LoVo (cell line): ENCODE data around the gene ATG16L2.

Experiments used
- DNase-seq: peaks from one replicate; pipeline ENCODE4 v3.0.0-alpha.2; 2016; ENCODE audit warnings: low spot score

Gene ATG16L2, protein sequence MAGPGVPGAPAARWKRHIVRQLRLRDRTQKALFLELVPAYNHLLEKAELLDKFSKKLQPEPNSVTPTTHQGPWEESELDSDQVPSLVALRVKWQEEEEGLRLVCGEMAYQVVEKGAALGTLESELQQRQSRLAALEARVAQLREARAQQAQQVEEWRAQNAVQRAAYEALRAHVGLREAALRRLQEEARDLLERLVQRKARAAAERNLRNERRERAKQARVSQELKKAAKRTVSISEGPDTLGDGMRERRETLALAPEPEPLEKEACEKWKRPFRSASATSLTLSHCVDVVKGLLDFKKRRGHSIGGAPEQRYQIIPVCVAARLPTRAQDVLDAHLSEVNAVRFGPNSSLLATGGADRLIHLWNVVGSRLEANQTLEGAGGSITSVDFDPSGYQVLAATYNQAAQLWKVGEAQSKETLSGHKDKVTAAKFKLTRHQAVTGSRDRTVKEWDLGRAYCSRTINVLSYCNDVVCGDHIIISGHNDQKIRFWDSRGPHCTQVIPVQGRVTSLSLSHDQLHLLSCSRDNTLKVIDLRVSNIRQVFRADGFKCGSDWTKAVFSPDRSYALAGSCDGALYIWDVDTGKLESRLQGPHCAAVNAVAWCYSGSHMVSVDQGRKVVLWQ

DNA sequence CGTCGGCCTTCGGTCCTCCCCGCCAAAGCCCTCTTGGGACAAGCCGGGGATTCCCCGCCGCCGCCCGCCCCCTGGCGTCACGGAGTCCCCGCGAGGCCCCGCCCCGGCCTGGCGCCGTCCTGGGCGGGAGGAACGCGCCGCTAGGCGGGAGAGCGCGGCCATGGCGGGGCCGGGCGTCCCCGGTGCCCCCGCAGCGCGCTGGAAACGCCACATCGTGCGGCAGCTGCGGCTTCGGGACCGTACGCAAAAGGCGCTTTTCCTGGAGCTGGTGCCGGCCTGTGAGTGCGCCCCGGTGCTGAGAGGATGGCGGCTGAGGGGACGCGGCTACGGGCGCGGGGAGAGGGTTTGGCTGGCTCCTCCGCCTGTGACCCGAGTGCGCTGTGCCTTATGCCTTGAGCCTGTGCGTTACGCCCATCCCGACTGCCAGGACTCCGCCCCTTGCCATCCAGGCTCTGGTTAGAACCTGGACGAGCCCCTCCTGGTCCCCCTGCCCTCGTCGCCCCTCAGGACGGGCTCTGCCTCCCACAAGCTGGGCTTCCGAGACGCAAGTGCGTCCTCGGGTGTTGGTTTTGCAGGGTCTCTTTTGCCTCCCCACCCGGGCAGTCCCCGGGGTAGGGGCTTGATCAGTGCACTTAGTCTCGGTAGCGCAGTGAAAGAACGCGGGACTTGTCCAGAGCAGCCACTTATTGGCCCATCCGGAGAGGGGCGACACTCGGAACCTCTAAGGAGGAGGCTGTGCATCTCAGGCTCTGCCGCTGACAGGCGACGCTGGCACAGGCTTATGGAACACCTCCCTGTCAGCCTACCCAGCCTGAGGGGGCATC, at the start of gene ATG16L2:
TSS of gene ATG16L2 (plus strand) at position 126 of the 824 bp plus-strand sequence. CDS start at position 161, 35 bp downstream.
- DNase-seq, result peak; percentile 89

DNA sequence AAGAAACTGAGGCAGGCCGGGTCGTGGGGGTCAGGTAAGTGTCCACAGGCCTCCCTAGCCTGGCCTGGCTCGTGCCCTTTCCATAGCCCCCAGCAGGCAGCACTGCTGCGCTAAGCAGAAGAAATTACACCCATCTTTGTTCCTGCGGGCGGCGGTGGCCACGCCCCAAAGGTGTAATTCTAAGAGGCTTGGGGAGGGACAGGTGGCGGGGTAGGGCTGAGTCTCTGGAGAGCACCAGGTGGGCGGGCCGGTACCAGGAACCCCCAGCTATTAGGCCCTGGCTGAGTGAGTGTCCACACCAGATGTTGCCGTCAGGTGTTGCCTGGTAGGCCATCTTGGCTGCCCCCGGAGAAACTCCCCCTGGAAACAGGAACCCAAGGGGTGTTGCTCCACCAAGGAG, 49.7 kb upstream of the ATG16L2 start:
- DNase-seq, result no peak

DNA sequence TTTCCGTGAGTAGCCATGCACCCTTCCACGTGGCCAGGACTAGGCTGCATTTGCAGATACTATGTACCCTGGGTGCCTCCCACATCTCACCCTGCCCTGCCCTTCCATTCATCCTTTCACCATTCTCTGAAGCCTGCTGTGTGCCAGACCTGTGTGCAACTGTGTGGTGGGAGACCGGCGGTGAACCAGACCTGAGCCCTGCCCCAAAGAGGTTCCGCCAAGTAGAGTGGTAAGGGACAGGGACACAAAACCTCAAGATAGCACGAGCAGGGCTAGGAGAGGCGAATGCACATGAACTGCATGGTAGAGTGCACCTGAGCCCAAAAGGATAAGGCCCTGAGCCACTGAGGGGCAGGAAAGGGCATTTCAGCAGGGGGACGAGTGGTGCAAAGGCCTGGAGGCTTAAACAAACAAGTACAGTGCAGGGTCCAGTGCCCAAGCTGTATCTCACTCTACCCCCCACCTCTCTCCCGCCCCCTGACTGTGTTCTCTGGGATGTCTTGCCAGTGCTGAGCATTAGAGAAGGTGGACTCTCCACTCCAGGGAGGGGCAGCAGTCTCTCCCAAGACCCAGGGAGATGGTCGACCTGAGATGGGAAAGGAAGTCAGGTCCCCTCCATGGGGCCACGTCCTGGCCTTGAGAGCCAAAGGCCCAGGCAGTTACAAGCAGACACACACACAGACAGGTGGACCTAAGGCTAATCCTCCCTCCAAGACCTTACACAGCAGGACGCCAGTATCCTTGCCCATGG, 47.9 kb upstream of the ATG16L2 start:
- no peak for DNase-seq

DNA sequence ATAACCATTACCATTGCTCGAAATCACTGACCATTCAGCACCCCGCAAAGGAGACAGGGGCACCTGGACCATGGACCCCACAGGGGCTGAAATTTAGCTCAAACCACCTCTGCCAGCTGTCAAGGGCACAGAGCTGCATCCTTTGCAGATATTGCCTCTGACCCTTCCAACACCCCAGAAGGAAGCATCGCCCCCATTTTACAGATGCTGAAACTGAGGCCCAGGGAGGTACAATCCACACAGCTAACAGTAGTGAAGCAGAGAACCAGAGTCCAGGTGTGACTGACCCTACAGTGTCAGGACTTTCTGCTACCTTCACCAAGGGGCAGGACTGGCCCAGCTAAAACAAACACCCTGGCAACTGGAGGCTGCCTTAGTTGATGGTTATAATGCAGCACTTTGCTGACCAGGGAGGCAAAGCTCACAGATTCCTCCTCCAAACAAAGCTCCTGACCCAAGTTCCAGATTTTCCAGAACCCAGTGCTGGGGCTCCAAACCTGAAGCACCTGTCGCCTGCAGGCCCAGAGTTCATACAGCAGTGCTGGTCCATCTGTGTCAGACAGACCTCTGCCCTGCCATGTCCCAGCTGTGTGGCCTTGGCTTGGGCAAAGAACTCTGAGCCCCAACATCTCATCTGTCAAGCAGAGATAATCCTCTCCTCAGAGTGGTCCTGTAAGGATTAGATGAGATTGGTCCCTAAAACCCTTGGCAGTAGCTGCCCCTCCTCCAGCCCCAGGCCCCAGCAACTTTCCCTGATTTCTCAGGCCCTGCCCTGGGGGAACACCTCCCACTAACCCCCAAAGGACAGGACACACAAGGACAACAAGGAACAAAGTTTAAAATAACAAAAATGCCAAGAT, 46.8 kb upstream of the ATG16L2 start:
- DNase-seq, result no peak

DNA sequence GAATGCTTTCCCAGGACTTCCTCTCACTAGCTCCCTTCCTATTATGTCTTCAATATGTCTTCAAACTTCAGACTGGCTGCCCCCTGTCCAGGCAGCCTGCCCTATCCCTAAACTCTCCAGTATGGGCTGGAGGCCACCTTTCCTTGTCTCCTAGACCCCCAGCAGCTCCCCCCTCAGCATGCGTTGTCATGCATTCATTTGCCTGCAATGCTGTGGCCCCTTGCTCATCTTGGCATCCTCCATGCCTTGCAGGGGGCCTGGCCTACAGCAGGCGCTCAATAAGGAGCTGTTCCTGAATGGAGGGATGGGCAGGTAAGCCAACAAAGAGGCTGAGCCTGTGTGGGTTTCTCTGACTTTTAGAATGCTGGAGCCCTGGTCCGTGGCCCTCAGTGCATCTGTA, 45.6 kb upstream of the ATG16L2 start:
- DNase-seq, result no peak

DNA sequence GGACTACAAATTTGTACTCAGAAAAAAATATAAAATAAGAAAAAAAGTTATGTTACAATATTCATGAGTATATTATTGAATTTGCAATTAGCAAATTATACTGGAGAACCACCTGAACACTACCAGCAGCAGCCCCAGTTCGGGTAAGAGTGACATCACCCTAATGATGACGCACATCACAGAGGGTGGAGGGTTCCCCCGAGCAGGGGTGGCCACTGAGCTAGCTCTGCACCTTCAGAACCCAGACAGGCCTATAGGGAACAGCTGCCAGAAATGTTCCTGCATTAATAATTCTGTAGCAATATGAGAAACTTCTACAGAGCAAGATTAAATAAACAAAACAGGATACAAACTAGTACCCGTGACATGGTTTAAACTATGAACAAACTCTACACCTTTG, 44.5 kb upstream of the ATG16L2 start:
- no peak for DNase-seq

DNA sequence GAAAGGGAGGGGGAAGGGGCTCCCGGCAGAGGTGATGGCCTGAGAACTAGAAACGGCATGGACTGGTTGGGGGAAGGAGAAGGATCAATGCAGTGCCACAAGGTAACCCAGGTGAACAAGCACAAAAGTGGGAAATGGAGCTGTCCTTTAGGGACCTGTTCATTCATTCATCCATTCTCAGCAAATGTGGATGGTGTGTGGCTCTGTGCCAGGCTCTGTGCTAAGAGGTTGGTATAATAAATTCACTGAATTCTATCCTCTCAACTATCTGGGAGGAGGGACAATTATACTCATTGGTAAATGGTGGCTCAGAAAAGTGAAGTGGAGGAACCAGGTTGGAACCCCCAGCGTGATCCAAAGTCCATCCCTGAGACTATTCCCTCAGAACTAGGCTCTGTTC, 43.4 kb upstream of the ATG16L2 start:
- no peak for DNase-seq

DNA sequence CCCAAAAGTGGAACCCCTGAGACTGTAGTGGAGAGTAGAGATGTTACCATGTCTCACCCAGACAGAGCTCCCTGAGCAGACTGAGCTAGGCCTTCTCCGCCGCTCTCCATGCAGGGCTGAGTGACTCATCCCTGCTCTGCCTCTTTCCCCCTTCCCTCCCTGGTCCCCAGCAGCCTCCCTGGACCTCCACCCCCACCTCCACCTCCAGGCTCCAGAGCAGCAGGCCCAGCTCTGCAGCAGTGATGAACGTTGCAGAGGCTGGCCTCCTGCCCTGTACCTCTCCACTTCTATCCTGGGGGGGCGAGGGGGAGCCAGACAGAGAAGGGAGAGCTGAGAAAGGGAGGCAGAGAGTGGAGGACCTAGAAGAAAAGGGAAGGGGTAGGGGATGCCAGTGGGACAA, 42.7 kb upstream of the ATG16L2 start:
- no peak for DNase-seq

DNA sequence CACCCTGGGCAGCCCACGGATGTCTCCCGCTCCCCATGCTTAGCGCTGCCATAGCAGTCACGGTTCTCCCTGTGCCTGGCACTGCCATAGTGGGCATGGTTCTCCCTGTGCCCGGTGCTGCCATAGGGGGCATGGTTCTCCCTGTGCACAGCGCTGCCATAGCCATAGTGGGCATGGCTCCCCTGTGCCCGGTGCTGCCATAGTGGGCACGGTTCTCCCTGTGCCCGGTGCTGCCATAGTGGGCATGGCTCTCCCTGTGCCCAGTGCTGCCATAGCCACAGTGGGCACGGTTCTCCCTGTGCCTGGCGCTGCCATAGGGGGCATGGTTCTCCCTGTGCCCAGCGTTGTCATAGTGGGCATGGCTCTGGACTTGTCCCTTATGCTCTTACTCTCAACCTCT, 42.2 kb upstream of the ATG16L2 start:
- no peak for DNase-seq

DNA sequence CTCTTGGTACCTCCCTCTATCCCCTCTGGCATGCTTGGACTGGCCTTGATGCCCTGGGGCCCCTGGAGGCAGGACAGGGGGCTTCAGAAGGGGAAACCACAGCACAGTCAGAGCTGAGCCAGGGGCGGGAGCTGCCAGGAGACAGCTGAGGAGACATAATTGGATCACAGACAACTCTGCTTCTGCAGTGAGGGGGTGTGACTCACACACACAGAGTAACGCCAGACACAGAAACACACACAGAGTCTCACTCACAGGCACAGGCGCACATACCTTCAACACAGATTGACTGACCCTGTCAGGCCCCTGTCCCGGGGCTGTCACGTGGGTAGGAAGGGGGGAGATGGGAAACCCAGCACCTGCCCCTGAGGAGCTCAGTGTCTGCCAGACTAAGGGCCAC, 40.9 kb upstream of the ATG16L2 start:
- DNase-seq, result no peak

DNA sequence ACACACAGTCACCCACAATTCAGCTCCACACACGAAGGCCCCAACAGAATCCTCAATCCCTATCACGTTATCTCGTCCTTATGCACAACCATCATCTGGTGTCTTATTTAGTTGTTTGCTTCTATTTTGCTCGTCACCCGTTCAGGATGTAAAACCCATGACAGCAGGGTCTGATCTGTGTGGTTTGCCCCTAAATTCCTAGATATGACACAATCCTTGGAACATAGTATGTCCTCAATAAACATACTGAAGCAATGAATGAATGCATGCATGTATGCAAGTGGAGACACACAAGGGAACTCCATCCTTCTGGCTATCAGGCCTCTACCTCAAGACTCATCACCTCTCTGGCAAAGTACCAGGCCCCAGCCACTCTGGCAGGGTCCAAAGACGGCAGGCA, 40.5 kb upstream of the ATG16L2 start:
- no peak for DNase-seq

DNA sequence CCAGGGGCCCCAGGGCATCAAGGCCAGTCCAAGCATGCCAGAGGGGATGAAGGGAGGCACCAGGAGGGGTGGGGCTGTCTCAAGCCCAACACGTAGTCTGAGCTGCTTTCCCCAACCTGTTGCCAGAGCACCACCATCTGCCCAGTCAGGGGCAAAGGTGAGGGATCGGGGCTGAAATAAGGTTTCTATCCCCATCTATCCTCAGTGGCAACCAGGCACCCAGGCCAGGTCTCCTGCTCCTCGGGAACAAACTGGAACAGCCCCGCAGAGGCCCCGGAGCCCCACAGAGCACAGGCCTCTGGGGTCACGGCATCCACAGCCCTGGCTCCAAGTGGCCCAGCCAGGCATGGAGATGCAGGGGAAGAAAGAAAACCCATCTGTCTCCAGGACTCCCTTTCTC, 39.7 kb upstream of the ATG16L2 start:
- DNase-seq, result no peak

DNA sequence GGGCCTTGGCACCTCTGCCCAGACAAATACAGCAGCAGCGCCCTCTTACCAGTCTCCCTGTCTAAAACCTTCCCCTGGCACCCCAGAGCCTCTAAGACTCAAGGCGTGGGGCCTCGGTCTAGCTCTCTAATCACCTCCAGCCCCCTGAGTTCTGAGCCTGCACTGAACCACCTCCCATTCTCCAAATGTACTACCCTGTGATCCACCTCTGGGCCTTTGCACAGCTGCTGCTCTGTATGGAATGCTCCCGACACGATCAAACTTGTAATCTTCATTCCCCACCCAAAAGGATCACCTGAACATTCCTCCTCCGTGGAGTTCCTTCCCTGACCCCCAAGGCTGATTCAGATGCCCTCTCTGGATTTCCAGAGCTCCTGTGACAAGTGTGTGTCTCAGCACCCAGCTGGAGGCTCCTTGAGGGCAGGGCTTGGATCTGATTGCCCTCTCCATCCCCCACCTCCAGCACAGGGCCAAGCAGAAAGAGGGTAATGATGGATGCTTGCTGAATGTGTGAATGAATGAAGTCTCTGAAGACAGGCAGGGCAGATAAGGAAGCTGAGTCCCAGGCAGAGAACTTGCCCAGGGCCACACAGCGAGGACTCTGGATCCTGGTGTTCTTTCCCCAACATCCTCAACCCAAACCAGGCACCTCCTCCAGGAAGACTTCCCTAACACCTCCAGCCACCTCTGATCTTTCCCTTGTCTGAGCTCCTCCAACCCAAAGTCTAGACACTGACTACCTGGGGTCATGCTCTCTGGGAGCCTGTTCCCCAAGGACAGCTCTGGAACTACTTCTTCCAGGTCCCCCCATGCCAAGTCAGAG, 38.7 kb upstream of the ATG16L2 start:
- no peak for DNase-seq

DNA sequence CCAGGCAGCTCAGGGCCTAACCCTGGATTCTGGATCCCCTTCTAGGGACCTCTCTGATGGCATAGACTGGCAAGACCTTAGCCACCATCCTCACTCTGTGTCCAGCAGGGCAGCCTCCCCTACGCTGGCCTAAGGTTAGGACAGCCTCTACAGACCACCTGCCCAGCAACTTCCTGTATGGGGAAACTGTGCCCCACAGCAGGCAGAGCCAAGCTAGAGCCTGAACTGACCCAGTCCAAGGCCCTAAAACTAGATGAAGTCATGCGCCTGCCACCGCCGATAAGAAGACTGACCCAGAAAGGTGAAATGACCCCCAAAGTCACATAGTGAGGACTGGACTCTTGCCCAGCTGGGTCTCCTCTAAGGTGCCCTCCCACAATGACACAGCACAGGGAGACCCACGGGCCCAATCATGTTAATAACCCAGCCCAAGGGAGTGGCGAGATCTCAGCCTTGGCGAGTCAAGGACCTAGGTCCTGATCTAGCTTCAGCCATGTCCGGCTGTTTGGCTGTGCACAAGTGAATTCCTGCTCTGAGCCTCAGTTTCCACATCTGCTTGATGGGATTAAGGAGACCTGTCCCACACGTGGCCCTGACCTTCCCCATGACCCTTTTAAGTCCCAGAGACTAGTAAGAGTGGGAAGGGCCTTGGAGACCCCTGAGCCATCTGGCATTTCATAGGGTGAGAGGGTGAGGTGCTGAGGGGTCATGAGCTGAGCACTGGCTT, 37.9 kb upstream of the ATG16L2 start:
- no peak for DNase-seq

DNA sequence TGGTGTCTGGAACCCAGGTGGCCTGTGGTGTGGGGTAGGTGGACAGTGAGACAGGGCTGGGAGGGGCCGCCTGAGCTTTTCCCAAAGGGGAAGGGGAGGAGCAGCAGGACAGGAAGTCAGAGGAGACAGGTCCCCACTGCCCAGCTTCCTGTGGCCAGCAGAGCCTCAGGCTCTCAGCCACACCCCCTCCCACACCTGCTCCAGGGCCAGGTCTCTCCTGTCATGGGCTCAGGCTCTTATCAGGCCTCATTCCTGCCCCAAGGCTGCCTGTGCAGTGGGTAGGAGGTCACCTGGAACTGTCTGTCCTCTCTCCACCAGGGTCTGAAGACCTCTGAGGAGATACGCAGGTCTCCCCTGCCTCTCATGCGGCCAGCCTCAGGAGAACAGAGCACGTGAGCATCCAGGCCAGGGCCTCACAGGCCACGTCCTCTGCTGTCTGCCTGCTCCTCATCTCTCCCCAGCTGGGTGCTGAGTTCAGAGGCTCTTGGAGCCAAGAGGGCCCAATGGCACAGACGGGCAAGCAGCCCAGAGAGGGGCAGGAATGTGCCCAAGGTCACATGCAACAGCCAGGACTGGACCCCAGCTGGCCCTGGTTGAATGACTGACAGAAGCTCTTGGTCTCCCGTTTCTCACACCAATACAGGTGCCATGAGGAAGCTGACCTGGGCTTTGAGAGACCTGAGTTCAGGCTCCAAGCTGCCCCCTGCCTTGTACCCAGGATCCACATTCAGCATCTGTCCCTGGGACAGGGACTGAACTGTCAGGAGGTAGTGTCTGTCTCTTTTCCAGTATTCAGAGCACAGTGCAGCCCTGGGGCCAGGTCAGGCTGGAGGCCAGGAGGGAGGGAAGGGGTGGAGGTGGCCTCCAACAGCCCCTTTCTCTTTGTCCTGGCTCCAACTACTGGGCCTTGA, 37.1 kb upstream of the ATG16L2 start:
- DNase-seq, result no peak

DNA sequence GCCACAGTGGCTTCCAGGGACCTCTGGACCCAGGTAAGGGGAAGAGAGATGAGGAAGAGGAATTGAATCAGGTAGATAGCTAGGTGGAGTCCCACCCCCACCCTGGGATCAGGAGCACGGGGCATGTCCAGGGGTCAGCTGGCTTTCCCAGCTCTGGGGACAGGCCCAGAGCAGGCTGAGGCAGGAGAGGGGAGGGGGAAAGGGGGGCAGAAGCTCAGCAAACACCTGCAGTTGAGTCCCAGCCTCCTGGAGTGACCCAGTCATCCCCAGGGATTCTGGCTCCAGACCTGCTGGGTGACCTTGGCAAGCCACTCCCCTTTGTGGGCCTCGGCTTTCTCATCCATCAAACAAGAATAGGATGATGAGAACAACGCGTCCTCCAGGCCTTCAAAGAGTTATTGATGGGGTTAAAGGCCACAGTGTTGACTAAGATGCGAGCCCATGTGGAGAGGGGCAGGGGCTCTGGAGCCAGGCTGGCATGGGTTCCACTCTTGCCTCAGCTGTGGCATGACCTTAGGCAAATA, 36.4 kb upstream of the ATG16L2 start:
- no peak for DNase-seq

DNA sequence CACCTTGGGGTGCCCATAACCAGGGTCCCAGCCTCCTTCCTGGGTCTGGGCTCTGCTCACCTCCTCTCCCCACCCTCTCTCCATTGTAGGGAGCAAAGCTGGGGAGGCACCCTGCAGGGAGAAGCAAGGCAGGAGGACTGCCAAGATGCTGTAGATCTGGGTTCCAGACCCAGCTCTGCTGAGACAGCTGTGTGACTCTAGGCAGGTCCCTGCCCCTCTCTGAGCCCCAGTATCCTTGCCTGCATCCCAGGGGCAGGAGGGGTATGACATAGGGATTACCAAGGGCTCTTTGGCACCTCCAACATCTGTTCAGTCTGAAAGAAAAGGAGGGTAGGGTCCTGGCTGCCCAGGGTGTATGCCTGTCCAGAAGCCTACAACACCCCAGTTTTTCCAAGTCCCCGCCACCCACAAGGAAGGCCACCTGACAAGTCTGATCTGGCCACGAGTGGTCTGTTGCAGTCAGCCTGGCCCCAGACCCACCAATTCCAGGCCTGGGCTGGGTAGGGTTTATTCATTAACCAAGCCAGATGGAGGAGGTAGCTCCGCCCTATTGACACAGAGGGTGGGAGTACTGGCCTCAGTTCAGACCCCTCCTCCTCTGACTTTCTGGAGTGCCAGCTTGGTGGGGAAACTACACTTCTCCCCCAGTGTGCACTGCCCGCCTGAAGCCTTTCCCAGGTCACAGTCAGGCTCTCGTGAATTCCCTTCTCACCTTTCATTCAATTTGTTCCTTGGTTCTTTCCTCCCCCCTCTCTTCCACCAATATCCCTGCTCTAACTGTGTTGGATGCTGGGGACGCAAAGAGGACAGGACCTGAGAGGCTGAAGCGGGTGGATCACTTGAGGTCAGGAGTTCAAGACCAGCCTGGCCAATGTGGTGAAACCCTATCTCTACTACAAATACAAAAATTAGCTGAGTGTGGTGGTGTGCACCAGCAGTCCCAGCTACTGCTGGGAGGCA, 35.4 kb upstream of the ATG16L2 start:
- no peak for DNase-seq
